HCT116 (cell line): ENCODE data around the gene BCHE. TPM values are rescaled to one million over a fixed set of nuclear protein-coding genes. Genes with fewer than 3 reads are reported as not detected.

Source experiments
- ATAC-seq: fragments of 200-7000 bp; cut with Tn5 transposase; 2 replicates; pipeline ENCODE4 v1.9.1; 2020; ENCODE audit warnings: mild to moderate bottlenecking, moderate library complexity
- BruUV-seq: library from RNA; stranded (reverse); fragments of 400-500 nt; replicated peaks from 2 replicates; lab custom pipeline; 2021; lab: Mats Ljungman, UMichigan
- CTCF ChIA-PET: fragments of 300-600 bp; sonication (Branson Sonifier 250); formaldehyde crosslinking; loops from one replicate; lab custom pipeline; 2021; ENCODE audit warnings: antibody characterized with exemption; lab: Charles Lee
- POLR2A ChIA-PET: fragments of 300-600, 350-600 bp; sonication (Branson Sonifier 250); formaldehyde crosslinking; loops from one replicate; lab custom pipeline; 2021; ENCODE audit warnings: antibody characterized with exemption; lab: Charles Lee
- RAD21 ChIA-PET, 2 experiments: fragments of 300-600 bp; sonication (Branson Sonifier 250); formaldehyde crosslinking; loops; one replicate each; lab custom pipeline; 2023; ENCODE audit warnings: low total read pairs in 2 of 2; ENCODE audit not compliant: uncharacterized antibody in 2 of 2, unreplicated experiment in 2 of 2, low non-redundant PET in 1 of 2; lab: Charles Lee
- DNase-seq: peaks from one replicate; pipeline ENCODE4 v3.0.0-alpha.2; 2010; ENCODE audit warnings: low read depth, low spot score
- H2AFZ ChIP-seq: fragments of 200-600 bp; shearing (Covaris generic), sonication (generic); 2 replicates; pipeline ENCODE4 v1.6.1; 2017; ENCODE audit warnings: low read depth, mixed run types, mixed read lengths, antibody characterized with exemption, low read length; ENCODE audit not compliant: poor library complexity, severe bottlenecking
- H3K27ac ChIP-seq: 2 replicates; pipeline ENCODE4 v1.5.1; 2012; ENCODE audit warnings: low read depth, low read length
- H3K27me3 ChIP-seq: fragments of 200-600 bp; sonication (generic); 2 replicates; pipeline ENCODE4 v1.6.1; 2016; ENCODE audit warnings: mixed run types, low read length, mixed read lengths; ENCODE audit not compliant: insufficient read depth
- H3K36me3 ChIP-seq, 2 experiments: fragments of 200-500 bp in 1 of 2; fragments of 200-600 bp in 1 of 2; sonication (Bioruptor generic) in 1 of 2; sonication (generic) in 1 of 2; 2 replicates each; pipeline versions ENCODE4 v1.5.1 to v1.6.1; 2014 to 2016; ENCODE audit warnings: low read length in 2 of 2, inconsistent platforms in 1 of 2, mixed read lengths in 1 of 2, mixed run types in 1 of 2; ENCODE audit not compliant: insufficient read depth in 2 of 2, control insufficient read depth in 1 of 2
- H3K4me1 ChIP-seq, 2 experiments: fragments of 200-600 bp in 1 of 2; sonication (generic) in 1 of 2; 2 replicates each; pipeline versions ENCODE4 v1.5.1 to v1.6.1; 2012 to 2017; ENCODE audit warnings: low read length in 2 of 2, inconsistent platforms in 1 of 2, mild to moderate bottlenecking in 1 of 2, mixed read lengths in 1 of 2, mixed run types in 1 of 2, moderate library complexity in 1 of 2; ENCODE audit not compliant: insufficient read depth in 2 of 2, control insufficient read depth in 1 of 2
- H3K4me2 ChIP-seq: fragments of 200-600 bp; sonication (generic); 2 replicates; pipeline ENCODE4 v1.6.1; 2017; ENCODE audit warnings: mixed run types, low read length, mixed read lengths
- H3K4me3 ChIP-seq, 2 experiments: fragments of 200-600 bp in 1 of 2; sonication (generic) in 1 of 2; replicated peaks in 1 of 2; 2 replicates each; pipeline ENCODE4 v1.5.1; 2011 to 2016; ENCODE audit warnings: low read length in 2 of 2, control low read depth in 1 of 2, low read depth in 1 of 2, mild to moderate bottlenecking in 1 of 2, mixed read lengths in 1 of 2, mixed run types in 1 of 2
- H3K79me2 ChIP-seq: fragments of 200-600 bp; sonication (generic); 2 replicates; pipeline ENCODE4 v1.6.1; 2017; ENCODE audit warnings: mild to moderate bottlenecking, mixed run types, low read length, moderate library complexity, mixed read lengths; ENCODE audit not compliant: insufficient read depth
- H3K9ac ChIP-seq: fragments of 200-600 bp; sonication (generic); 2 replicates; pipeline ENCODE4 v1.6.1; 2016; ENCODE audit warnings: low read length, mixed read lengths
- H3K9me2 ChIP-seq: fragments of 200-600 bp; sonication (generic), shearing (Covaris generic); 2 replicates; pipeline ENCODE4 v1.6.1; 2017; ENCODE audit warnings: mixed run types, mild to moderate bottlenecking, moderate library complexity; ENCODE audit not compliant: insufficient read depth
- H3K9me3 ChIP-seq, 2 experiments: fragments of 200-500 bp in 1 of 2; fragments of 200-600 bp in 1 of 2; sonication (Bioruptor generic) in 1 of 2; sonication (generic) in 1 of 2; 2 replicates each; pipeline ENCODE4 v1.6.1; 2014 to 2017; ENCODE audit warnings: low read length in 2 of 2, mixed read lengths in 2 of 2, inconsistent platforms in 1 of 2, low read depth in 1 of 2, mild to moderate bottlenecking in 1 of 2, mixed run types in 1 of 2, moderate library complexity in 1 of 2; ENCODE audit not compliant: control insufficient read depth in 1 of 2, insufficient read depth in 1 of 2
- H4K20me1 ChIP-seq: fragments of 200-600 bp; sonication (generic), shearing (Covaris generic); 2 replicates; pipeline ENCODE4 v1.6.1; 2017; ENCODE audit warnings: mixed run types, mild to moderate bottlenecking, moderate library complexity; ENCODE audit not compliant: insufficient read depth
- ELF1 ChIP-seq: IDR thresholded peaks from 2 replicates; pipeline ENCODE4 v1.6.1; 2012; ENCODE audit warnings: low read depth, borderline replicate concordance
- FOSL1 ChIP-seq: IDR thresholded peaks from 2 replicates; pipeline ENCODE4 v1.6.1; 2012; ENCODE audit warnings: low read depth
- RAD21 ChIP-seq: IDR thresholded peaks from 2 replicates; pipeline ENCODE4 v1.6.1; 2012; ENCODE audit warnings: low read depth, mild to moderate bottlenecking
- SIN3A ChIP-seq: IDR thresholded peaks from 2 replicates; pipeline ENCODE4 v1.6.1; 2012; ENCODE audit warnings: low read depth
- SP1 ChIP-seq: IDR thresholded peaks from 2 replicates; pipeline ENCODE4 v1.6.1; 2012; ENCODE audit warnings: low read depth
- SRF ChIP-seq: IDR thresholded peaks from 2 replicates; pipeline ENCODE4 v1.6.1; 2012; ENCODE audit warnings: low read depth
- YY1 ChIP-seq: IDR thresholded peaks from 2 replicates; pipeline ENCODE4 v1.6.1; 2011; ENCODE audit warnings: low read length, low read depth, moderate library complexity, mild to moderate bottlenecking; ENCODE audit not compliant: insufficient replicate concordance; ENCODE audit errors: extremely low read depth
- ZFX ChIP-seq: fragments of 450-650 bp; IDR thresholded peaks from 2 replicates; pipeline ENCODE4 v1.6.1; 2017
- ZNF274 ChIP-seq: fragments of 200-500 bp; sonication (Bioruptor generic); IDR thresholded peaks from 2 replicates; pipeline ENCODE4 v1.6.1; 2014; ENCODE audit warnings: mild to moderate bottlenecking, low read depth, low read length, inconsistent platforms
- intact Hi-C: fragments of 100-400 bp; cut with micrococcal nuclease; formaldehyde crosslinking; loops from 2 replicates; pipeline ENCODE4 v1.10.0; 2022
- total RNA-seq: library from RNA; stranded (reverse); gene quantifications from one replicate; pipeline ENCODE4 v1.2.1, GENCODE V29; 2021; ENCODE audit not compliant: unreplicated experiment
- TF ChIP-seq, protein P1 (sequence below): IDR thresholded peaks from 2 replicates; pipeline ENCODE4 v1.6.1; 2012
- TF ChIP-seq, protein P2 (sequence below): IDR thresholded peaks from 2 replicates; pipeline ENCODE4 v1.6.1; 2012; ENCODE audit warnings: low read depth

The BCHE gene
- total RNA-seq, 1 experiment from 2014 or later, result not detected

DNA sequence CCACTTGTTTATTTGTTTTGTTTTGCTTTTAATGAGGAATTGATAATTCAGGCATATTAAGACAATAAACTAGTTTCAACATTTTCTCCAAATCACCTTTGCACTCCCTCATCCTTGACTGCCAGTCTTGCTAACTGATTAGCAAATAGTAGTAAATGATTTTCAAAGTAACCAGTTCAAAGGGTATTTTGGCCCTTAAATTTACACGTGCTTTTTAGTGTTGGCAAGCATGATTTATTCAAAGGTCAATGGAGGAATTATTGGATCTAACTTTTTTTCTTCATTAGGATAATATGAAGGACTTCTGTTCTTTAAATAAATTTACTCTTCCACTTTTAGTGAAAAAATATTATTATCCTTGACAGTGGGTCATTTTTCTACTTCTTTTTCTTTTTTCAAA is 53.8 kb downstream of the BCHE start:
- Histone ChIP-seq H4K20me1 (no peaks in the 10 kb centered on the region), H3K4me2 (no peak overlapping the region), H3K9me3 (no peaks in the 10 kb centered on the region), H3K27me3 (no peaks in the 10 kb centered on the region), H3K27ac (no peak overlapping the region)
- POLR2A ChIA-PET, result no interaction called here
- DNase-seq, result no peak
- no TSS peak for BruUV-seq
- TF ChIP-seq ELF1 (no peak), SIN3A (no peak), ZFX (no peak)
- TF ChIP-seq, all 23 proteins: peak for 0
- Histone ChIP-seq H3K4me1 (no peaks in the 10 kb centered on the region), H3K36me3 (no peaks in the 10 kb centered on the region), H3K79me2 (no peaks in the 10 kb centered on the region), H3K9me2 (no peaks in the 10 kb centered on the region), H2AFZ (no peak overlapping the region), H3K9ac (no peak overlapping the region), H3K4me3 (no peak overlapping the region)
- RAD21 ChIA-PET, result no interaction called here
- CTCF ChIA-PET, result no interaction called here
- intact Hi-C loops, result no loop called here
- no peak for ATAC-seq

DNA sequence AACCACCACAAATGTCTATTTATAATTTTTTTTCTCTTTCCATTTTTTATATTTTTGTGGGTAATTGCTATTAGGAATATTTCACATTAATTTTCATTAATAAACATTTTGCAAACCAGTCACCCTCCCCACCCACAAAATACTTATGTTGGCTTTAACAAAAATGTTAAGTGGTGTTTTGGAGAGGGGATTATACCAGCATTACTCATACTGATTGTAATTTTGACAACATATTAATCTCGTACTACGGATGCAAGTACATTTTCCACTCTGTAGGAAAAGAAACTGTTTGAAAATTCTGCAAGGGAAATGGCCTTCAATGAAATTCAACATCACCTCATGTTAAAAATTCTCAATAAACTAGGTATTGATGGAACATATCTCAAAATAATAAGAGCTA is 58.3 kb downstream of the BCHE start:
- Histone ChIP-seq H3K9me3 (no peaks in the 10 kb centered on the region), H3K27me3 (no peaks in the 10 kb centered on the region), H3K4me3 (no peak overlapping the region), H3K4me1 (no peaks in the 10 kb centered on the region), H3K27ac (no peak overlapping the region), H3K9ac (no peak overlapping the region), H3K9me2 (no peaks in the 10 kb centered on the region), H4K20me1 (no peaks in the 10 kb centered on the region), H3K36me3 (no peaks in the 10 kb centered on the region), H3K4me2 (no peak overlapping the region), H2AFZ (no peak overlapping the region), H3K79me2 (no peaks in the 10 kb centered on the region)
- TF ChIP-seq YY1, result no peak
- TF ChIP-seq SP1, result no peak
- TF ChIP-seq ZNF274, result no peak
- TF ChIP-seq, protein P1, sequence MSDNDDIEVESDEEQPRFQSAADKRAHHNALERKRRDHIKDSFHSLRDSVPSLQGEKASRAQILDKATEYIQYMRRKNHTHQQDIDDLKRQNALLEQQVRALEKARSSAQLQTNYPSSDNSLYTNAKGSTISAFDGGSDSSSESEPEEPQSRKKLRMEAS, result no peak
- TF ChIP-seq SRF, result no peak
- TF ChIP-seq, protein P2, sequence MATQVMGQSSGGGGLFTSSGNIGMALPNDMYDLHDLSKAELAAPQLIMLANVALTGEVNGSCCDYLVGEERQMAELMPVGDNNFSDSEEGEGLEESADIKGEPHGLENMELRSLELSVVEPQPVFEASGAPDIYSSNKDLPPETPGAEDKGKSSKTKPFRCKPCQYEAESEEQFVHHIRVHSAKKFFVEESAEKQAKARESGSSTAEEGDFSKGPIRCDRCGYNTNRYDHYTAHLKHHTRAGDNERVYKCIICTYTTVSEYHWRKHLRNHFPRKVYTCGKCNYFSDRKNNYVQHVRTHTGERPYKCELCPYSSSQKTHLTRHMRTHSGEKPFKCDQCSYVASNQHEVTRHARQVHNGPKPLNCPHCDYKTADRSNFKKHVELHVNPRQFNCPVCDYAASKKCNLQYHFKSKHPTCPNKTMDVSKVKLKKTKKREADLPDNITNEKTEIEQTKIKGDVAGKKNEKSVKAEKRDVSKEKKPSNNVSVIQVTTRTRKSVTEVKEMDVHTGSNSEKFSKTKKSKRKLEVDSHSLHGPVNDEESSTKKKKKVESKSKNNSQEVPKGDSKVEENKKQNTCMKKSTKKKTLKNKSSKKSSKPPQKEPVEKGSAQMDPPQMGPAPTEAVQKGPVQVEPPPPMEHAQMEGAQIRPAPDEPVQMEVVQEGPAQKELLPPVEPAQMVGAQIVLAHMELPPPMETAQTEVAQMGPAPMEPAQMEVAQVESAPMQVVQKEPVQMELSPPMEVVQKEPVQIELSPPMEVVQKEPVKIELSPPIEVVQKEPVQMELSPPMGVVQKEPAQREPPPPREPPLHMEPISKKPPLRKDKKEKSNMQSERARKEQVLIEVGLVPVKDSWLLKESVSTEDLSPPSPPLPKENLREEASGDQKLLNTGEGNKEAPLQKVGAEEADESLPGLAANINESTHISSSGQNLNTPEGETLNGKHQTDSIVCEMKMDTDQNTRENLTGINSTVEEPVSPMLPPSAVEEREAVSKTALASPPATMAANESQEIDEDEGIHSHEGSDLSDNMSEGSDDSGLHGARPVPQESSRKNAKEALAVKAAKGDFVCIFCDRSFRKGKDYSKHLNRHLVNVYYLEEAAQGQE, result no peak
- TF ChIP-seq RAD21, result no peak
- no peak for TF ChIP-seq FOSL1
- ATAC-seq, result no peak
- ChIA-PET CTCF (no interaction called here), RAD21 (no interaction called here), POLR2A (no interaction called here)
- no peak for DNase-seq
- no TSS peak for BruUV-seq
- intact Hi-C loops, result no loop called here
